GM19438 (cell line): ENCODE measurements around the gene PMCH.
"Not testable (repeated sequence)": the region's sequence is repeated elsewhere in the genome, so short reads cannot be mapped to it uniquely, and the experiment has no call there.

ENCODE experiments used
- ATAC-seq: cut with Tn5 transposase; IDR thresholded peaks from one replicate; pipeline ENCODE4 v1.9.1; 2021; ENCODE audit warnings: low read depth; ENCODE audit not compliant: unreplicated experiment

The PMCH gene

DNA sequence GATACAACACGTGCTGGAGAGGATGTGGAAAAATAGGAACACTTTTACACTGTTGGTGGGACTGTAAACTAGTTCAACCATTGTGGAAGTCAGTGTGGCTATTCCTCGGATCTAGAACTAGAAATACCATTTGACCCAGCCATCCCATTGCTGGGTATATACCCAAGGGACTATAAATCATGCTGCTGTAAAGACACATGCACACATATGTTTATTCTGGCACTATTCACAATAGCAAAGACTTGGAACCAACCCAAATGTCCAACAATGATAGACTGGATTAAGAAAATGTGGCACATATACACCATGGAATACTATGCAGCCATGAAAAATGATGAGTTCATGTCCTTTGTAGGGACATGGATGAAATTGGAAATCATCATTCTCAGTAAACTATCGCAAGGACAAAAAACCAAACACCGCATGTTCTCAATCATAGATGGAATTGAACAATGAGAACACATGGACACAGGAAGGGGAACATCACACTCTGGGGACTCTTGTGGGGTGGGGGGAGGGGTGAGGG lies 50.5 kb downstream of the PMCH start:
- ATAC-seq = not testable (repeated sequence)
